ENCODE results near the gene ATP8A2.

DNA sequence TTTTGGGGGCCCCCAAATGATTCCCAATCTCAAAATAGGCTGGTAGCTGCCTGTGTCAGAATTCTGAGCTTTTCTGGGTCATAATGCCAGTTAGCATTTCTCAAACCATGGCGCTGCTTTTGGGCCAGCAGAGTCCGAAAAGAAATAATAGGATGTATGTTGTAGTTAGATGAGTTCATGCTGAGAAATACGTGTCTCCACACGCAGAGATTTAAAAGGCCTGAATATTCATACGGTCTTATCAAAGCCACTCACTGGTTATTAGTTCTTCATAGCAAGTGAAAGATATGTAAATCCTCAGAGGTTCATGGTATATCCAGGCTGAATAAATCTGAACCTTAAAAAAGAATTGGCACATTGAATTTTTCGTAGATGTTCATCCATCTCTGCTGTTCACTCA lies 555.6 kb downstream of the ATP8A2 start:
- TF ChIP-seq EZH2 (IDR thresholded peaks at IDR 0.05) = no peak
- TF ChIP-seq FOXP2 (optimal IDR thresholded peaks at IDR 0.05; ENCODE audit: control extremely low read depth, extremely low read length, insufficient read depth) = no peak
